Keratinocyte (primary cell): ENCODE data around the gene TMEM97. TPM values are rescaled to one million over a fixed set of nuclear protein-coding genes. Genes with fewer than 3 reads are reported as not detected.

ENCODE experiments used
- DNase-seq: peaks from one replicate; pipeline ENCODE4 v3.0.0-alpha.2; 2011; ENCODE audit warnings: low read depth, missing footprints, low spot score
- FAIRE-seq: peaks from 2 replicates; lab custom pipeline; 2011; peaks lifted over from hg19 to GRCh38; lab: Jason Lieb, UNC
- H2AFZ ChIP-seq: 2 replicates; pipeline ENCODE4 v1.6.0; 2012; ENCODE audit warnings: low read length, control low read depth, inconsistent platforms; ENCODE audit not compliant: control insufficient read depth
- H3K27ac ChIP-seq: 2 replicates; pipeline ENCODE4 v1.5.1; 2011; ENCODE audit warnings: low read length; ENCODE audit not compliant: control insufficient read depth, insufficient read depth
- H3K27me3 ChIP-seq: 3 replicates; pipeline ENCODE4 v1.6.0; 2011; ENCODE audit warnings: low read length; ENCODE audit not compliant: control insufficient read depth, insufficient read depth; ENCODE audit errors: extremely low read depth
- H3K36me3 ChIP-seq, 2 experiments: 2 replicates in 1 of 2; 3 replicates in 1 of 2; pipeline ENCODE4 v1.5.1; 2011; ENCODE audit warnings: low read length in 2 of 2, mild to moderate bottlenecking in 1 of 2; ENCODE audit not compliant: control insufficient read depth in 2 of 2, insufficient read depth in 2 of 2; ENCODE audit errors: extremely low read depth in 1 of 2
- H3K4me1 ChIP-seq: 3 replicates; pipeline ENCODE4 v1.5.1; 2011; ENCODE audit warnings: low read length; ENCODE audit not compliant: control insufficient read depth, insufficient read depth; ENCODE audit errors: extremely low read depth
- H3K4me2 ChIP-seq: 3 replicates; pipeline ENCODE4 v1.6.0; 2011; ENCODE audit warnings: low read depth, low read length; ENCODE audit not compliant: control insufficient read depth, insufficient read depth; ENCODE audit errors: extremely low read depth
- H3K4me3 ChIP-seq, 3 experiments: fragments of 200-600 bp in 1 of 3; sonication (generic) in 1 of 3; 2 replicates in 2 of 3; 3 replicates in 1 of 3; pipeline ENCODE4 v1.5.1; 2011 to 2016; ENCODE audit warnings: low read length in 3 of 3, mild to moderate bottlenecking in 3 of 3, control low read depth in 2 of 3, inconsistent platforms in 1 of 3, low read depth in 1 of 3, mixed read lengths in 1 of 3, mixed run types in 1 of 3, moderate library complexity in 1 of 3; ENCODE audit not compliant: control insufficient read depth in 2 of 3, insufficient read depth in 2 of 3; ENCODE audit errors: extremely low read depth in 1 of 3
- H3K79me2 ChIP-seq: 2 replicates; pipeline ENCODE4 v1.6.0; 2012; ENCODE audit warnings: low read length; ENCODE audit not compliant: control insufficient read depth, insufficient read depth
- H3K9ac ChIP-seq: 3 replicates; pipeline ENCODE4 v1.6.0; 2011; ENCODE audit warnings: low read length; ENCODE audit not compliant: control insufficient read depth, insufficient read depth; ENCODE audit errors: extremely low read depth
- H3K9me1 ChIP-seq: 3 replicates; pipeline ENCODE4 v1.6.0; 2011; ENCODE audit warnings: low read length; ENCODE audit not compliant: control insufficient read depth, insufficient read depth; ENCODE audit errors: extremely low read depth
- H3K9me3 ChIP-seq: 2 replicates; pipeline ENCODE4 v1.5.1; 2012; ENCODE audit warnings: low read depth, low read length; ENCODE audit not compliant: control insufficient read depth
- H4K20me1 ChIP-seq: 3 replicates; pipeline ENCODE4 v1.6.0; 2011; ENCODE audit warnings: low read length; ENCODE audit not compliant: control insufficient read depth, insufficient read depth; ENCODE audit errors: extremely low read depth
- EZH2 ChIP-seq: IDR thresholded peaks from one replicate; pipeline ENCODE4 v1.6.1; 2012; ENCODE audit warnings: inconsistent platforms, mild to moderate bottlenecking, low read length, moderate library complexity
- dilution Hi-C: fragments of 300-500 bp; cut with MboI; formaldehyde crosslinking; loops from one replicate; pipeline ENCODE4 v1.7.0; 2020; ENCODE audit warnings: low sequenced_read_pairs; ENCODE audit not compliant: extremely low pct_ligation_motif_present
- polyA plus RNA-seq, 5 experiments: library from polyadenylated mRNA; depleted of rRNA in 3 of 5; stranded (reverse) in 3 of 5; stranded (forward) in 1 of 5; unstranded in 1 of 5; fragments of >200 nt; gene quantifications; 1 replicate in 1 of 5; 2 replicates in 3 of 5; 3 replicates in 1 of 5; pipeline versions ENCODE4 v1.2.1 to v1.2.3, GENCODE V29; 2011 to 2012; ENCODE audit warnings: missing spikeins in 2 of 5, low read depth in 1 of 5, low replicate concordance in 1 of 5
- TF ChIP-seq, protein P1 (sequence below), 3 experiments: IDR thresholded peaks in 1 of 3; conservative IDR thresholded peaks in 1 of 3; optimal IDR thresholded peaks in 1 of 3; 2 replicates in 2 of 3; 3 replicates in 1 of 3; pipeline versions ENCODE3 to v1.5.1; 2011; ENCODE audit warnings: low read length in 3 of 3, mild to moderate bottlenecking in 3 of 3, moderate library complexity in 2 of 3, control low read depth in 1 of 3, inconsistent platforms in 1 of 3; ENCODE audit not compliant: insufficient read depth in 2 of 3; ENCODE audit errors: extremely low read depth in 1 of 3

Gene TMEM97
- polyA plus RNA-seq, 1 donor (not counting 4 experiments of a cell fraction or from before 2014, with no cell fraction given), result 29.9 TPM

DNA sequence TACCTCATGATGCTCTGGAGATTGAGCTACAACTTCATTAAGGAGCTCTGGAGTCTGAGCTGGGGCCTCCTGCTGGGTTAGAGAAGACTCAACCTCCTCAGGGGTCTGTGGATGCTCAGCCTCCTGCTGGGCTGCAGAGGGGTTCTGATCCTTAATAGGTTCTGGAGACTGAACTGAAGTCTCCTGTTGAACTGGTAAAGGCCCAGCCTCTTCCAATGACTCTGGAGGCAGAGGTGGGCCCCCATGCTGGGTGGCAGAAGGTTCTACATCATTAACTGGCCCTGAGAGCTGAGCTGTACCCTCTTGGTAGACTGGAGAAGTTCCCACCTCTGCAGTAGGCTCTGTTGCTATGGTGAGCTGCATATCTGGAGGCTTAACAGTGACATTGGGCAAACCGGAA lies 48.1 kb upstream of the TMEM97 start:
- Histone ChIP-seq H3K4me3 (no peak overlapping the region), H3K4me2 (no peak overlapping the region), H4K20me1 (no peaks in the 10 kb centered on the region), H3K27me3 (peaks cover 60% of the 10 kb centered on the region), H3K27ac (no peak overlapping the region), H3K36me3 (no peaks in the 10 kb centered on the region), H3K79me2 (no peaks in the 10 kb centered on the region), H3K9ac (no peak overlapping the region), H3K9me3 (no peaks in the 10 kb centered on the region), H2AFZ (no peak overlapping the region), H3K9me1 (no peaks in the 10 kb centered on the region), H3K4me1 (no peaks in the 10 kb centered on the region)
- FAIRE-seq (no peak), DNase-seq (no peak)
- dilution Hi-C loops, result no loop called here
- TF ChIP-seq, protein P1, sequence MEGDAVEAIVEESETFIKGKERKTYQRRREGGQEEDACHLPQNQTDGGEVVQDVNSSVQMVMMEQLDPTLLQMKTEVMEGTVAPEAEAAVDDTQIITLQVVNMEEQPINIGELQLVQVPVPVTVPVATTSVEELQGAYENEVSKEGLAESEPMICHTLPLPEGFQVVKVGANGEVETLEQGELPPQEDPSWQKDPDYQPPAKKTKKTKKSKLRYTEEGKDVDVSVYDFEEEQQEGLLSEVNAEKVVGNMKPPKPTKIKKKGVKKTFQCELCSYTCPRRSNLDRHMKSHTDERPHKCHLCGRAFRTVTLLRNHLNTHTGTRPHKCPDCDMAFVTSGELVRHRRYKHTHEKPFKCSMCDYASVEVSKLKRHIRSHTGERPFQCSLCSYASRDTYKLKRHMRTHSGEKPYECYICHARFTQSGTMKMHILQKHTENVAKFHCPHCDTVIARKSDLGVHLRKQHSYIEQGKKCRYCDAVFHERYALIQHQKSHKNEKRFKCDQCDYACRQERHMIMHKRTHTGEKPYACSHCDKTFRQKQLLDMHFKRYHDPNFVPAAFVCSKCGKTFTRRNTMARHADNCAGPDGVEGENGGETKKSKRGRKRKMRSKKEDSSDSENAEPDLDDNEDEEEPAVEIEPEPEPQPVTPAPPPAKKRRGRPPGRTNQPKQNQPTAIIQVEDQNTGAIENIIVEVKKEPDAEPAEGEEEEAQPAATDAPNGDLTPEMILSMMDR (optimal IDR thresholded peaks at IDR 0.05 in 1 of 3, IDR thresholded peaks at IDR 0.05 in 1 of 3, conservative IDR thresholded peaks at IDR 0.05 in 1 of 3; ENCODE audit: extremely low read depth in 1 of 3, insufficient read depth in 2 of 3, low read length in 3 of 3), result no peak

DNA sequence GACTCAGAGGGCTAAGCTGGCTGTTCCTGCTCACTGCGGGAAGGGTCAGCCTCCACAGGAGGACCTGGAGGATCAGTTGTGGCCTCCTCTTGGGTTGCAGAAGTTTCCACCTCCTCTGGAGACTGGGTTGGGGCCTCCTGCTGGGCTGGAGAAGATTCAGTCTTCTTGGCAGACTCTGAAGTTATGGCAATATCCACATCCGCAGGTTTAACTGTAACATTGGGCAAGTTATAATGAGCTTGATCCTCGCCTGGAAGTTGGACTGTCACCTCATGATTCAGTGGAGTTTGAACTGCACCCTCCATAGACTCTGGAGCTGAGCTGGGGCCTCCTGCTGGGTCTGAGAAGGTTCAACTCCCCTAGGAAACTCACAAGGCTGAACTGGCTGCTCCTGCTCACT lies 47.6 kb upstream of the TMEM97 start:
- H3K4me1 ChIP-seq, result no peaks in the 10 kb centered on the region
- H3K27ac ChIP-seq, result no peak overlapping the region
- no peak overlapping the region for H3K4me2 ChIP-seq
- DNase-seq, result no peak
- H3K4me3 ChIP-seq, result no peak overlapping the region
- TF ChIP-seq, protein P1 (optimal IDR thresholded peaks at IDR 0.05 in 1 of 3, IDR thresholded peaks at IDR 0.05 in 1 of 3, conservative IDR thresholded peaks at IDR 0.05 in 1 of 3; ENCODE audit: extremely low read depth in 1 of 3, insufficient read depth in 2 of 3, low read length in 3 of 3), result no peak
- TF ChIP-seq EZH2, result no peak
- no peak overlapping the region for H2AFZ ChIP-seq
- no peak for FAIRE-seq
- no peak overlapping the region for H3K9ac ChIP-seq
- no peaks in the 10 kb centered on the region for H3K79me2 ChIP-seq
- H4K20me1 ChIP-seq, result no peaks in the 10 kb centered on the region
- no peaks in the 10 kb centered on the region for H3K9me1 ChIP-seq
- dilution Hi-C loops, result no loop called here
- no peaks in the 10 kb centered on the region for H3K9me3 ChIP-seq
- H3K36me3 ChIP-seq, result no peaks in the 10 kb centered on the region
- H3K27me3 ChIP-seq, result peaks cover 65% of the 10 kb centered on the region
